ENCODE data around the gene RRP36. TPM values are rescaled to one million over a fixed set of nuclear protein-coding genes. Genes with fewer than 3 reads are reported as not detected.
A peak's percentile ranks its signal among the peaks of the same experiment; 100 is the strongest.

The RRP36 gene
- total RNA-seq, 1 donor from 2014 or later = 93.3 TPM

DNA sequence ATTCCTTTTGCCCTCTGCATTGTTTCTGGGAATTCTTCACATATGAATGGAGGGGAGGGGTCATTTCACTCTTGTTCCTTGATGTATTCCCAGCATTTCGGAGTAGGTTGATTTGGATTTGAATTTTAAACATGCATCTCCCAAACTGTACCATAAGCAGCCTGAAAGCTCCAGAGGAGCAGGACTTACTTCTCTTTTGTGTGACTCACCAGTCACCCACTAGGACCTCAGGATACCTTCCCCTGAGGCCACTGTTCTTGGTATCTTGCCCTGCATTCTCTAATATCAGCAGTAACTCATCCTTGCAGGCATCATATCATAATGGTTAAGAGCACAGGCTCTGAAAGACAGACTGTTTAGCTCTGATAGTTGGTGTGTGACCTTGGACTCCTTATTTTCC, 37.1 kb downstream of the RRP36 start:
- H3K4me3 ChIP-seq = peak overlapping the region; percentile 98
- peak overlapping the region; percentile 88 for H3K9ac ChIP-seq
- Mint-ChIP-seq H3K36me3 (peaks cover 9% of the 10 kb centered on the region), H3K4me3 (peak overlapping the region; percentile 97), H3K27ac (no peak overlapping the region), H3K27me3 (ENCODE audit: insufficient read depth, low read depth) (peaks cover 2% of the 10 kb centered on the region), H3K4me1 (peaks cover 35% of the 10 kb centered on the region), H3K9me3 (no peaks in the 10 kb centered on the region)
- no peak for DNase-seq (ENCODE audit: low spot score)
- H4K20me1 ChIP-seq (ENCODE audit: low read depth) = no peaks in the 10 kb centered on the region
- no peak overlapping the region for H3K27ac ChIP-seq
- TF ChIP-seq EZH2 (IDR thresholded peaks at IDR 0.05) (no peak), EZH2phosphoT487 (IDR thresholded peaks at IDR 0.05) (no peak)
- TF ChIP-seq, protein P1, sequence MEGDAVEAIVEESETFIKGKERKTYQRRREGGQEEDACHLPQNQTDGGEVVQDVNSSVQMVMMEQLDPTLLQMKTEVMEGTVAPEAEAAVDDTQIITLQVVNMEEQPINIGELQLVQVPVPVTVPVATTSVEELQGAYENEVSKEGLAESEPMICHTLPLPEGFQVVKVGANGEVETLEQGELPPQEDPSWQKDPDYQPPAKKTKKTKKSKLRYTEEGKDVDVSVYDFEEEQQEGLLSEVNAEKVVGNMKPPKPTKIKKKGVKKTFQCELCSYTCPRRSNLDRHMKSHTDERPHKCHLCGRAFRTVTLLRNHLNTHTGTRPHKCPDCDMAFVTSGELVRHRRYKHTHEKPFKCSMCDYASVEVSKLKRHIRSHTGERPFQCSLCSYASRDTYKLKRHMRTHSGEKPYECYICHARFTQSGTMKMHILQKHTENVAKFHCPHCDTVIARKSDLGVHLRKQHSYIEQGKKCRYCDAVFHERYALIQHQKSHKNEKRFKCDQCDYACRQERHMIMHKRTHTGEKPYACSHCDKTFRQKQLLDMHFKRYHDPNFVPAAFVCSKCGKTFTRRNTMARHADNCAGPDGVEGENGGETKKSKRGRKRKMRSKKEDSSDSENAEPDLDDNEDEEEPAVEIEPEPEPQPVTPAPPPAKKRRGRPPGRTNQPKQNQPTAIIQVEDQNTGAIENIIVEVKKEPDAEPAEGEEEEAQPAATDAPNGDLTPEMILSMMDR (IDR thresholded peaks at IDR 0.05) = no peak
- H3K27me3 ChIP-seq = no peaks in the 10 kb centered on the region
- peaks cover 15% of the 10 kb centered on the region for H3K4me1 ChIP-seq
- H3K36me3 ChIP-seq = no peaks in the 10 kb centered on the region
- H3K79me2 ChIP-seq (ENCODE audit: low read depth) = peaks cover 27% of the 10 kb centered on the region
- H2AFZ ChIP-seq (replicated peaks) = no peak overlapping the region
- peaks cover 21% of the 10 kb centered on the region for H3F3A ChIP-seq (ENCODE audit: low read depth)
- H3K9me3 ChIP-seq (ENCODE audit: low read depth) = no peaks in the 10 kb centered on the region
- H3K4me2 ChIP-seq = peak overlapping the region; percentile 100

GRCh38 chr6:43059168-43060033, 38.0 kb downstream of the RRP36 start, which contains the start of the genes KLC4 and MRPL2:
Gene KLC4, plus strand, starts transcription at chr6:43059631. Its CDS starts 1,705 bp downstream, at chr6:43061336.
Gene MRPL2, minus strand, starts transcription at chr6:43059434. Its CDS starts 53 bp downstream, at chr6:43059381.
- peak within 1 kb of the TSS; percentile 100 for H3K4me2 ChIP-seq
- peaks cover 14% of the 10 kb centered on the region for H3F3A ChIP-seq (ENCODE audit: low read depth)
- H3K27ac Mint-ChIP-seq = peak within 1 kb of the TSS; percentile 100
- H3K27ac ChIP-seq = no peak within 1 kb of the TSS
- H2AFZ ChIP-seq (replicated peaks) = peak within 1 kb of the TSS; percentile 95
- peaks cover 27% of the 10 kb centered on the region for H3K79me2 ChIP-seq (ENCODE audit: low read depth)
- peaks cover 29% of the 10 kb centered on the region for H3K4me1 Mint-ChIP-seq
- H3K36me3 Mint-ChIP-seq = peaks cover 9% of the 10 kb centered on the region
- H3K9me3 Mint-ChIP-seq = no peaks in the 10 kb centered on the region
- peak within 1 kb of the TSS; percentile 88 for H3K9ac ChIP-seq
- H3K27me3 Mint-ChIP-seq (ENCODE audit: insufficient read depth, low read depth) = peaks cover 2% of the 10 kb centered on the region
- no peaks in the 10 kb centered on the region for H4K20me1 ChIP-seq (ENCODE audit: low read depth)
- H3K9me3 ChIP-seq (ENCODE audit: low read depth) = no peaks in the 10 kb centered on the region
- H3K4me1 ChIP-seq = peaks cover 15% of the 10 kb centered on the region
- DNase-seq (ENCODE audit: low spot score) = peak; percentile 99
- H3K36me3 ChIP-seq = no peaks in the 10 kb centered on the region
- peak within 1 kb of the TSS; percentile 97 for H3K4me3 Mint-ChIP-seq
- H3K4me3 ChIP-seq = peak within 1 kb of the TSS; percentile 98
- no peaks in the 10 kb centered on the region for H3K27me3 ChIP-seq
- TF ChIP-seq EZH2phosphoT487 (IDR thresholded peaks at IDR 0.05) (no peak), EZH2 (IDR thresholded peaks at IDR 0.05) (no peak)
- TF ChIP-seq, protein P1 (IDR thresholded peaks at IDR 0.05) = no peak

DNA sequence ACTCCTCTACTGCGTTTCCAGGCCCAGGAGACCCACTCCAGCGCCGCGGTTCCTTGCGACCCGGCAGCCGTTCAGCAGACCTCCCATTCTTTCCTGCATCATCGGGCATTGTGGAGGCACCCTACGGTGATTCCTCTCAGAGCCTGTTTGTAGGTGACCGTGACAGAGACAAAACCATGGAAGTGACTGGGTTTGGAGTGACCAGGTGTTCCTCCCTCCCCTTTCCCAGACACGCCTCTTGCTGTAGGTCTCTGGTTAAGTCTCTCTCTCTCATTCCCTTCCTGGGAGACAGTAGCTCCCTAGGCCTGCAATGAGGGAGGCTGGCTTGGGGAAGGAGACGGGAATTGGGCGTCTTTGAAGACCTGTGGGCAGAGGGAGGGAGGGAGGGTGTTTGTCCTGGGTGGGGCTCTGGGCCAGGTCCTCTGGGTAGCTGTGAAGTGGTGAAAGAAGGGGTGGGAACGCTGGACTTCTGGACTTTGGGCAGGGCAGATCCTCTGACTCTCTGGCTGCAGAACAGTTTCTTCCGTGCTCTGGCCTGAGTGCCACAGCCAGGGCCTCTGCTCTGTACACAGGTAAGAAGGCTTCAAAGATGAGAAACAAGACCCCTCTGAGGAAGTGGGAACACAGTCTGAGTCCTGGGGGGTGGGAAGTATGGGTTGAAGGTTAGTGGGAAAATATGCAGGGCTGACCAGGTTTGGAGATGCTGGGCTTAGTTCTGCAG, 38.8 kb downstream of the RRP36 start:
- Mint-ChIP-seq H3K9me3 (no peaks in the 10 kb centered on the region), H3K4me1 (peaks cover 29% of the 10 kb centered on the region), H3K4me3 (peak overlapping the region; percentile 97), H3K36me3 (peaks cover 14% of the 10 kb centered on the region), H3K27ac (peak overlapping the region; percentile 100), H3K27me3 (ENCODE audit: insufficient read depth, low read depth) (peaks cover 2% of the 10 kb centered on the region)
- Histone ChIP-seq H4K20me1 (ENCODE audit: low read depth) (no peaks in the 10 kb centered on the region), H3K4me1 (peaks cover 15% of the 10 kb centered on the region), H3K27ac (no peak overlapping the region), H3K9ac (peak overlapping the region; percentile 67), H3K4me2 (peak overlapping the region; percentile 96), H3K36me3 (no peaks in the 10 kb centered on the region), H3K9me3 (ENCODE audit: low read depth) (no peaks in the 10 kb centered on the region), H3K4me3 (peak overlapping the region; percentile 98), H2AFZ (replicated peaks) (peak overlapping the region; percentile 95), H3F3A (ENCODE audit: low read depth) (peaks cover 10% of the 10 kb centered on the region), H3K79me2 (ENCODE audit: low read depth) (peaks cover 27% of the 10 kb centered on the region), H3K27me3 (no peaks in the 10 kb centered on the region)
- no peak for DNase-seq (ENCODE audit: low spot score)
- TF ChIP-seq, protein P1 (IDR thresholded peaks at IDR 0.05) = no peak
- TF ChIP-seq EZH2 (IDR thresholded peaks at IDR 0.05) = no peak
- no peak for TF ChIP-seq EZH2phosphoT487 (IDR thresholded peaks at IDR 0.05)

All from neural progenitor cell (in vitro differentiated cells).